Stimulated activated CD8-positive, alpha-beta memory T cell treated with anti-CD3 and anti-CD28 coated beads, Interleukin-7, amount 100 ng/mL, for 48 hours (primary cell): ENCODE results near the gene OR8B12.
"Not testable (repeated sequence)": the region's sequence is repeated elsewhere in the genome, so short reads cannot be mapped to it uniquely, and the experiment has no call there.

Experiments used
- DNase-seq, 2 donors: peaks; one replicate each; pipeline ENCODE4 v3.0.0-alpha.2; 2020; ENCODE audit warnings: low read depth in 1 of 2; ENCODE audit errors: extremely low read depth in 1 of 2

OR8B12 gene

GRCh38 chr11:124533626-124534025, 9.8 kb downstream of the OR8B12 start:
- no peak for DNase-seq

GRCh38 chr11:124520550-124520854, 23.0 kb downstream of the OR8B12 start:
- no peak for DNase-seq

GRCh38 chr11:124519850-124520549, 23.5 kb downstream of the OR8B12 start:
- no peak for DNase-seq

GRCh38 chr11:124518989-124519451, 24.4 kb downstream of the OR8B12 start:
- DNase-seq, result no peak

- DNase-seq, result no peak
Measured at GRCh38 chr11:124517314-124517713, 26.1 kb downstream of the OR8B12 start.

- not testable (repeated sequence) for DNase-seq
Measured at GRCh38 chr11:124514675-124515074, 28.8 kb downstream of the OR8B12 start.

- DNase-seq, result no peak
Measured at GRCh38 chr11:124514131-124514530, 29.3 kb downstream of the OR8B12 start.

GRCh38 chr11:124511745-124512144, 31.7 kb downstream of the OR8B12 start:
- no peak for DNase-seq

- DNase-seq, result no peak
Measured at GRCh38 chr11:124510279-124510678, 33.2 kb downstream of the OR8B12 start.

- DNase-seq, result no peak
Measured at GRCh38 chr11:124499711-124500110, 43.7 kb downstream of the OR8B12 start.

- no peak for DNase-seq
Measured at GRCh38 chr11:124493016-124493655, 50.3 kb downstream of the OR8B12 start.
